Gastroesophageal sphincter (tissue), 3 donors: ENCODE data around the gene MAGT1.

Source experiments
- EP300 ChIP-seq: sonication (generic); formaldehyde crosslinking; IDR thresholded peaks from one replicate; pipeline ENCODE4 v1.6.1; 2017; ENCODE audit warnings: antibody characterized with exemption, mild to moderate bottlenecking
- POLR2A ChIP-seq, 2 donors: fragments of 450-650 bp; IDR thresholded peaks; one replicate each; pipeline ENCODE4 v1.6.1; 2017; ENCODE audit warnings: antibody characterized with exemption in 2 of 2, mild to moderate bottlenecking in 2 of 2, moderate library complexity in 1 of 2
- POLR2AphosphoS5 ChIP-seq: sonication (generic); formaldehyde crosslinking; IDR thresholded peaks from one replicate; pipeline ENCODE4 v1.6.1; 2017; ENCODE audit warnings: antibody characterized with exemption
- TF ChIP-seq, protein P1 (sequence below), 4 experiments: fragments of 200-600 bp in 2 of 4; fragments of 450-650 bp in 2 of 4; sonication (generic) in 1 of 4; IDR thresholded peaks; one replicate each; pipeline ENCODE4 v1.5.1; 2017 to 2019; ENCODE audit warnings: antibody characterized with exemption in 4 of 4, mild to moderate bottlenecking in 2 of 4, moderate library complexity in 2 of 4

- TF ChIP-seq POLR2AphosphoS5 (no peak), POLR2A (IDR thresholded peaks at IDR 0.05) (peak in 1 of 2 donors; percentile 20), EP300 (no peak)
- TF ChIP-seq, protein P1, sequence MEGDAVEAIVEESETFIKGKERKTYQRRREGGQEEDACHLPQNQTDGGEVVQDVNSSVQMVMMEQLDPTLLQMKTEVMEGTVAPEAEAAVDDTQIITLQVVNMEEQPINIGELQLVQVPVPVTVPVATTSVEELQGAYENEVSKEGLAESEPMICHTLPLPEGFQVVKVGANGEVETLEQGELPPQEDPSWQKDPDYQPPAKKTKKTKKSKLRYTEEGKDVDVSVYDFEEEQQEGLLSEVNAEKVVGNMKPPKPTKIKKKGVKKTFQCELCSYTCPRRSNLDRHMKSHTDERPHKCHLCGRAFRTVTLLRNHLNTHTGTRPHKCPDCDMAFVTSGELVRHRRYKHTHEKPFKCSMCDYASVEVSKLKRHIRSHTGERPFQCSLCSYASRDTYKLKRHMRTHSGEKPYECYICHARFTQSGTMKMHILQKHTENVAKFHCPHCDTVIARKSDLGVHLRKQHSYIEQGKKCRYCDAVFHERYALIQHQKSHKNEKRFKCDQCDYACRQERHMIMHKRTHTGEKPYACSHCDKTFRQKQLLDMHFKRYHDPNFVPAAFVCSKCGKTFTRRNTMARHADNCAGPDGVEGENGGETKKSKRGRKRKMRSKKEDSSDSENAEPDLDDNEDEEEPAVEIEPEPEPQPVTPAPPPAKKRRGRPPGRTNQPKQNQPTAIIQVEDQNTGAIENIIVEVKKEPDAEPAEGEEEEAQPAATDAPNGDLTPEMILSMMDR (IDR thresholded peaks at IDR 0.05) = no peak
Observed at GRCh38 chrX:77785486-77786364, 109.5 kb downstream of the MAGT1 start, which contains the start of gene ATRX.
